A549 (cell line): ENCODE measurements around the gene USP2. TPM values are rescaled to one million over a fixed set of nuclear protein-coding genes. Genes with fewer than 3 reads are reported as not detected.

ENCODE experiments used
- ATAC-seq, 2 experiments: fragments of 200-7000 bp in 1 of 2; fragments of >200 bp in 1 of 2; cut with Nextera tagmentation in 1 of 2; cut with Tn5 transposase in 1 of 2; 3 replicates each; pipeline versions ENCODE4 v1.8.0 to v1.9.1; 2018 to 2020; ENCODE audit warnings: mild to moderate bottlenecking in 1 of 2, moderate library complexity in 1 of 2
- CTCF ChIA-PET: fragments of 300-600 bp; sonication (Branson Sonifier 250); formaldehyde crosslinking; extraction: SDS; loops from one replicate; lab custom pipeline; 2021; ENCODE audit warnings: antibody characterized with exemption, inconsistent platforms; lab: Yijun Ruan, JAX
- POLR2A ChIA-PET: fragments of 350-600 bp; formaldehyde crosslinking; extraction: SDS; loops from one replicate; lab custom pipeline; 2021; ENCODE audit warnings: antibody characterized with exemption, inconsistent platforms; lab: Yijun Ruan, JAX
- DNase-seq, 2 experiments: peaks; one replicate each; pipeline versions ENCODE4 v3.0.0 to v3.0.0-alpha.2; 2011 to 2016; ENCODE audit warnings: low read depth in 1 of 2, low spot score in 1 of 2
- FAIRE-seq: peaks from 2 replicates; lab custom pipeline; 2011; peaks lifted over from hg19 to GRCh38; lab: Jason Lieb, UNC
- H3K27ac ChIP-seq, 2 experiments: fragments of >200 bp; sonication (Bioruptor Twin); formaldehyde crosslinking; 3 replicates each; pipeline ENCODE4 v1.5.1; 2016 to 2017
- H3K4me1 ChIP-seq: fragments of >200 bp; sonication (Bioruptor Twin); formaldehyde crosslinking; 3 replicates; pipeline ENCODE4 v1.6.1; 2016
- H3K4me2 ChIP-seq: fragments of >200 bp; sonication (Bioruptor Twin); formaldehyde crosslinking; 3 replicates; pipeline ENCODE4 v1.6.1; 2016
- H3K4me3 ChIP-seq: fragments of >200 bp; sonication (Bioruptor Twin); formaldehyde crosslinking; 3 replicates; pipeline ENCODE4 v1.5.1; 2016
- H3K9me3 ChIP-seq: fragments of >200 bp; sonication (Bioruptor Twin); formaldehyde crosslinking; 3 replicates; pipeline ENCODE4 v1.6.1; 2016
- CBX2 ChIP-seq: fragments of 200-600 bp; sonication (generic); IDR thresholded peaks from 2 replicates; pipeline ENCODE4 v1.6.1; 2016; ENCODE audit warnings: low read depth, mild to moderate bottlenecking, borderline replicate concordance
- CBX8 ChIP-seq: fragments of 200-600 bp; sonication (generic); IDR thresholded peaks from 2 replicates; pipeline ENCODE4 v1.6.1; 2016
- CEBPB ChIP-seq, 2 experiments: fragments of >200 bp in 1 of 2; sonication (Bioruptor Twin) in 1 of 2; formaldehyde crosslinking in 1 of 2; IDR thresholded peaks; 2 replicates each; pipeline ENCODE4 v1.6.1; 2012 to 2016
- CHD2 ChIP-seq: fragments of 150-350 bp; IDR thresholded peaks from 2 replicates; pipeline ENCODE4 v1.6.1; 2014; ENCODE audit warnings: low read length; ENCODE audit not compliant: partially characterized antibody
- CHD4 ChIP-seq: fragments of 200-600 bp; sonication (generic); IDR thresholded peaks from 2 replicates; pipeline ENCODE4 v1.6.1; 2016; ENCODE audit warnings: antibody characterized with exemption, mild to moderate bottlenecking, borderline replicate concordance
- EHMT2 ChIP-seq: fragments of 200-600 bp; sonication (generic); IDR thresholded peaks from 2 replicates; pipeline ENCODE4 v1.6.1; 2016; ENCODE audit warnings: antibody characterized with exemption, low read depth, mild to moderate bottlenecking, moderate library complexity
- EP300 ChIP-seq, 2 experiments: fragments of >200 bp; sonication (Bioruptor Twin); formaldehyde crosslinking; IDR thresholded peaks; 2 replicates in 1 of 2; 3 replicates in 1 of 2; pipeline ENCODE4 v1.6.1; 2016 to 2017
- ESRRA ChIP-seq: fragments of 150-350 bp; IDR thresholded peaks from 2 replicates; pipeline ENCODE4 v1.6.1; 2014; ENCODE audit warnings: mild to moderate bottlenecking, low read length, borderline replicate concordance
- GATA3 ChIP-seq: IDR thresholded peaks from 2 replicates; pipeline ENCODE4 v1.6.1; 2012; ENCODE audit warnings: borderline replicate concordance
- HDAC2 ChIP-seq: fragments of 200-600 bp; sonication (generic); IDR thresholded peaks from 2 replicates; pipeline ENCODE4 v1.6.1; 2016
- HOXA7 ChIP-seq: fragments of 250-450 bp; sonication (Bioruptor Pico); IDR thresholded peaks from 2 replicates; pipeline ENCODE4 v1.5.0; 2020; ENCODE audit warnings: mild to moderate bottlenecking, moderate library complexity
- HOXB13 ChIP-seq: fragments of 250-450 bp; sonication (Bioruptor Pico); IDR thresholded peaks from 2 replicates; pipeline ENCODE4 v1.5.0; 2020; ENCODE audit warnings: low read depth, mild to moderate bottlenecking, moderate library complexity
- HOXB5 ChIP-seq: fragments of 250-450 bp; sonication (Bioruptor Pico); IDR thresholded peaks from 2 replicates; pipeline ENCODE4 v1.5.0; 2020; ENCODE audit warnings: mild to moderate bottlenecking, moderate library complexity
- KDM1A ChIP-seq: fragments of 200-600 bp; sonication (generic); IDR thresholded peaks from 2 replicates; pipeline ENCODE4 v1.6.1; 2016; ENCODE audit warnings: low read depth, mild to moderate bottlenecking
- MAZ ChIP-seq: fragments of 150-350 bp; IDR thresholded peaks from 2 replicates; pipeline ENCODE4 v1.6.1; 2014; ENCODE audit warnings: antibody characterized with exemption, low read depth, low read length, borderline replicate concordance
- NFE2L2 ChIP-seq: fragments of 150-350 bp; conservative IDR thresholded peaks from 2 replicates; pipeline ENCODE4 v1.6.1; 2014; ENCODE audit warnings: low read length
- PHF8 ChIP-seq: fragments of 200-600 bp; sonication (generic); IDR thresholded peaks from 2 replicates; pipeline ENCODE4 v1.6.1; 2016; ENCODE audit warnings: low read depth, mild to moderate bottlenecking, antibody characterized with exemption, moderate library complexity, borderline replicate concordance
- POLR2A ChIP-seq: IDR thresholded peaks from 2 replicates; pipeline ENCODE4 v1.6.1; 2012; ENCODE audit warnings: mild to moderate bottlenecking, low read length
- RARB ChIP-seq: fragments of 250-450 bp; sonication (Bioruptor Pico); IDR thresholded peaks from 2 replicates; pipeline ENCODE4 v1.8.0; 2021; ENCODE audit warnings: mild to moderate bottlenecking, moderate library complexity
- RNF2 ChIP-seq: fragments of 200-600 bp; sonication (generic); IDR thresholded peaks from 2 replicates; pipeline ENCODE4 v1.6.1; 2016; ENCODE audit warnings: low read depth, mild to moderate bottlenecking, antibody characterized with exemption, moderate library complexity, borderline replicate concordance
- TFCP2L1 ChIP-seq: fragments of 250-450 bp; sonication (Bioruptor Pico); IDR thresholded peaks from 2 replicates; pipeline ENCODE4 v1.5.0; 2021; ENCODE audit warnings: mild to moderate bottlenecking
- TP53 ChIP-seq: fragments of 250-450 bp; sonication (Bioruptor Pico); IDR thresholded peaks from 2 replicates; pipeline ENCODE4 v1.5.0; 2021; ENCODE audit warnings: mild to moderate bottlenecking, moderate library complexity
- ZC3H11A ChIP-seq: fragments of 450-650 bp; IDR thresholded peaks from 2 replicates; pipeline ENCODE4 v1.6.1; 2014; ENCODE audit warnings: antibody characterized with exemption, mild to moderate bottlenecking
- ZFP36 ChIP-seq: fragments of 450-650 bp; IDR thresholded peaks from 2 replicates; pipeline ENCODE4 v1.6.1; 2014; ENCODE audit warnings: borderline replicate concordance; ENCODE audit not compliant: partially characterized antibody
- WGBS: methylation state at CpG from one replicate; pipeline ENCODE4 v1.1.6; 2017; ENCODE audit errors: missing lambda C conversion rate; 5-methylcytosine and 5-hydroxymethylcytosine counted together
- polyA plus RNA-seq, 4 experiments: library from polyadenylated mRNA; depleted of rRNA in 3 of 4; stranded (reverse); fragments of >200 nt; fragmentation: RNase III in 1 of 4; extraction: RNeasy Plus Mini Kit Qiagen cat#74134 plus additional on column Dnase treatment in 1 of 4; gene quantifications; 2 replicates in 3 of 4; 3 replicates in 1 of 4; pipeline ENCODE4 v1.2.3, GENCODE V29; 2011 to 2017
- TF ChIP-seq, protein P1 (sequence below): fragments of 200-600 bp; sonication (generic); IDR thresholded peaks from 2 replicates; pipeline ENCODE4 v1.6.1; 2016; ENCODE audit warnings: antibody characterized with exemption, mild to moderate bottlenecking, moderate library complexity
- TF ChIP-seq, protein P2 (sequence below): fragments of 450-650 bp; IDR thresholded peaks from 2 replicates; pipeline ENCODE4 v1.6.1; 2014; ENCODE audit warnings: antibody characterized with exemption
- TF ChIP-seq, protein P3 (sequence below): IDR thresholded peaks from 2 replicates; pipeline ENCODE4 v1.6.1; 2012
- TF ChIP-seq, protein P4 (sequence below): IDR thresholded peaks from 2 replicates; pipeline ENCODE4 v1.6.1; 2012
- TF ChIP-seq, protein P5 (sequence below): fragments of >200 bp; sonication (Bioruptor Twin); formaldehyde crosslinking; IDR thresholded peaks from 3 replicates; pipeline ENCODE4 v1.5.1; 2016

The USP2 gene
- polyA plus RNA-seq, 2 of the 4 experiments (the other 2 are of a cell fraction) = 0.30 to 0.48 TPM

DNA sequence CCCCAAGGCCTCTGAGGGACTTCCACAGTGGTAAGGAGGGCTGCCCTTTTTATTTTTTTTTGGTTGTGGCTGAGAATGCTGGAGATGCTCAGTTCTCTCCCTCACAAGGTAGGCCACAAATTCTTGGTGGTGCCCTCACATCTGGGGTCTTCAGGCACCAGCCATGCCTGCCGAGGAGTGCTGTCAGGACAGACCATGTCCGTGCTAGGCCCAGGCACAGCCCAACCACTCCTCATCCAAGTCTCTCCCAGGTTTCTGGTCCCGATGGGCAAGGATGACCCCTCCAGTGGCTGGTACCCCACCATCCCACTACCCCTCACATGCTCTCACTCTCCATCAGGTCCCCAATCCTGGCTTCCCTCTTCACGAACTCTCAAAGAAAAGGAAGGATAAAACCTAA is 37.3 kb upstream of the USP2 start:
- ATAC-seq (no peak), FAIRE-seq (no peak), DNase-seq (no peak)
- no peaks in the 10 kb centered on the region for H3K9me3 ChIP-seq
- TF ChIP-seq CEBPB (IDR thresholded peaks at IDR 0.05) = no peak
- no peak for TF ChIP-seq PHF8
- no peak for TF ChIP-seq GATA3
- TF ChIP-seq TFCP2L1 (CRISPR knock-in tag) = no peak
- TF ChIP-seq, protein P1, sequence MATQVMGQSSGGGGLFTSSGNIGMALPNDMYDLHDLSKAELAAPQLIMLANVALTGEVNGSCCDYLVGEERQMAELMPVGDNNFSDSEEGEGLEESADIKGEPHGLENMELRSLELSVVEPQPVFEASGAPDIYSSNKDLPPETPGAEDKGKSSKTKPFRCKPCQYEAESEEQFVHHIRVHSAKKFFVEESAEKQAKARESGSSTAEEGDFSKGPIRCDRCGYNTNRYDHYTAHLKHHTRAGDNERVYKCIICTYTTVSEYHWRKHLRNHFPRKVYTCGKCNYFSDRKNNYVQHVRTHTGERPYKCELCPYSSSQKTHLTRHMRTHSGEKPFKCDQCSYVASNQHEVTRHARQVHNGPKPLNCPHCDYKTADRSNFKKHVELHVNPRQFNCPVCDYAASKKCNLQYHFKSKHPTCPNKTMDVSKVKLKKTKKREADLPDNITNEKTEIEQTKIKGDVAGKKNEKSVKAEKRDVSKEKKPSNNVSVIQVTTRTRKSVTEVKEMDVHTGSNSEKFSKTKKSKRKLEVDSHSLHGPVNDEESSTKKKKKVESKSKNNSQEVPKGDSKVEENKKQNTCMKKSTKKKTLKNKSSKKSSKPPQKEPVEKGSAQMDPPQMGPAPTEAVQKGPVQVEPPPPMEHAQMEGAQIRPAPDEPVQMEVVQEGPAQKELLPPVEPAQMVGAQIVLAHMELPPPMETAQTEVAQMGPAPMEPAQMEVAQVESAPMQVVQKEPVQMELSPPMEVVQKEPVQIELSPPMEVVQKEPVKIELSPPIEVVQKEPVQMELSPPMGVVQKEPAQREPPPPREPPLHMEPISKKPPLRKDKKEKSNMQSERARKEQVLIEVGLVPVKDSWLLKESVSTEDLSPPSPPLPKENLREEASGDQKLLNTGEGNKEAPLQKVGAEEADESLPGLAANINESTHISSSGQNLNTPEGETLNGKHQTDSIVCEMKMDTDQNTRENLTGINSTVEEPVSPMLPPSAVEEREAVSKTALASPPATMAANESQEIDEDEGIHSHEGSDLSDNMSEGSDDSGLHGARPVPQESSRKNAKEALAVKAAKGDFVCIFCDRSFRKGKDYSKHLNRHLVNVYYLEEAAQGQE = no peak
- no peak for TF ChIP-seq ZC3H11A
- TF ChIP-seq EHMT2 = no peak
- TF ChIP-seq POLR2A = no peak
- TF ChIP-seq, protein P2, sequence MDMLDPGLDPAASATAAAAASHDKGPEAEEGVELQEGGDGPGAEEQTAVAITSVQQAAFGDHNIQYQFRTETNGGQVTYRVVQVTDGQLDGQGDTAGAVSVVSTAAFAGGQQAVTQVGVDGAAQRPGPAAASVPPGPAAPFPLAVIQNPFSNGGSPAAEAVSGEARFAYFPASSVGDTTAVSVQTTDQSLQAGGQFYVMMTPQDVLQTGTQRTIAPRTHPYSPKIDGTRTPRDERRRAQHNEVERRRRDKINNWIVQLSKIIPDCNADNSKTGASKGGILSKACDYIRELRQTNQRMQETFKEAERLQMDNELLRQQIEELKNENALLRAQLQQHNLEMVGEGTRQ = no peak
- TF ChIP-seq HOXB13 = no peak
- TF ChIP-seq HOXB5 (CRISPR knock-in tag) = no peak
- no peak for TF ChIP-seq RNF2
- no peak for TF ChIP-seq HDAC2
- TF ChIP-seq, protein P3, sequence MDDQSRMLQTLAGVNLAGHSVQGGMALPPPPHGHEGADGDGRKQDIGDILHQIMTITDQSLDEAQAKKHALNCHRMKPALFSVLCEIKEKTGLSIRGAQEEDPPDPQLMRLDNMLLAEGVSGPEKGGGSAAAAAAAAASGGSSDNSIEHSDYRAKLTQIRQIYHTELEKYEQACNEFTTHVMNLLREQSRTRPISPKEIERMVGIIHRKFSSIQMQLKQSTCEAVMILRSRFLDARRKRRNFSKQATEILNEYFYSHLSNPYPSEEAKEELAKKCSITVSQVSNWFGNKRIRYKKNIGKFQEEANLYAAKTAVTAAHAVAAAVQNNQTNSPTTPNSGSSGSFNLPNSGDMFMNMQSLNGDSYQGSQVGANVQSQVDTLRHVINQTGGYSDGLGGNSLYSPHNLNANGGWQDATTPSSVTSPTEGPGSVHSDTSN = no peak
- TF ChIP-seq NFE2L2 = no peak
- no peak for TF ChIP-seq RARB (CRISPR knock-in tag)
- no peak for TF ChIP-seq CHD4
- TF ChIP-seq CBX8 = no peak
- 90% methylated on average over 4 of the region's 4 CpGs for WGBS
- no peak overlapping the region for H3K4me3 ChIP-seq
- no peak overlapping the region for H3K27ac ChIP-seq
- H3K4me2 ChIP-seq = no peak overlapping the region
- H3K4me1 ChIP-seq = peaks cover 6% of the 10 kb centered on the region; the same call in 1 of the 3 replicates
- ChIA-PET POLR2A (no interaction called here), CTCF (no interaction called here)

DNA sequence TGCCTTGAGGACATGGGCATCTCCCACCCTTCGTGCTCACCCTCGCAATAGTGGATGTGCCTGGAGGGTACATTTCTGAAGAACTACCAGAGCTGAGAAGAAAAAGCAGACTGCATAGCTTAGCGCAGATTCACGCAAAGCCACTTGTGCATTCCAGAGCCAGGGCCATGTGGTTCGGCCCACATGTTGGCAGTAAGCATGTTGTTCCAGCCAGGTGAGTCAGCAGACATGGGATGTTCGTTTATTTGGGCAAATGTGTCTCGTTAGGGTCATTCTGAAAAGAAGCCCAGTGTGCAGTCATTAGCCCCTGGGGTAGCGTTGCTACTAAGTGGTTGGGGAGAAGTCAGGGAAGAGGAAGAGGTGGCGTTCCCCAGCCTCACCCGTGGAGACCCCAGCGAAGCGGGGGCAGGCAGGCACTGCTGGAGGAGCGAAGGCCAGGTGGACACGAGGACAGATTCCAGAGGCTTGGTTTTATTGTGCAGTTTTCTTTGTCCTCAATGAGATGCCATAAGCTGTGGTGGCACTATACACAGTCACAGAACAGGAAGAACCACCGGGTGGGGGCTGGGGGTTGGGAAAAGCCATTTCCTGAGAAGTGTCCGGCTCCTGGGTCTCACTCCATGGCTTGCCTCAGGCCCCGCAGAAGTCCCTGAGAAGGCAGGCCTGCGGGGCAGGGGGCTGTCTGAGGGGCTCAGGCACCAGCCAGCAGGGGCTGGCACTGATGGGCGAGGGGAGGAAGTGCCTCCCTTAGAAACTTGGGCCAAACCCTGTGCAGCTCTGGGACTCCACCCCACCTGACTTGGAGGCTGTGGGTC is 36.4 kb upstream of the USP2 start:
- no peak for DNase-seq
- POLR2A ChIA-PET = no interaction called here
- WGBS = 79% methylated on average over 16 of the region's 19 CpGs

More for the DNA sequence above, 36.4 kb upstream of the USP2 start:
- no peak for FAIRE-seq
- no peaks in the 10 kb centered on the region for H3K9me3 ChIP-seq
- H3K4me3 ChIP-seq = no peak overlapping the region
- ATAC-seq = no peak
- no peak overlapping the region for H3K27ac ChIP-seq
- no peak overlapping the region for H3K4me2 ChIP-seq
- no peak for TF ChIP-seq ZFP36
- TF ChIP-seq KDM1A = no peak
- no peak for TF ChIP-seq EP300 (IDR thresholded peaks at IDR 0.05)
- no peak for TF ChIP-seq RARB (CRISPR knock-in tag)
- no peak for TF ChIP-seq TP53 (CRISPR knock-in tag)
- TF ChIP-seq, protein P4, sequence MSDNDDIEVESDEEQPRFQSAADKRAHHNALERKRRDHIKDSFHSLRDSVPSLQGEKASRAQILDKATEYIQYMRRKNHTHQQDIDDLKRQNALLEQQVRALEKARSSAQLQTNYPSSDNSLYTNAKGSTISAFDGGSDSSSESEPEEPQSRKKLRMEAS = no peak
- no peak for TF ChIP-seq ESRRA
- TF ChIP-seq ZC3H11A = no peak
- TF ChIP-seq CBX2 = no peak
- no peak for TF ChIP-seq PHF8
- TF ChIP-seq RNF2 = no peak
- TF ChIP-seq MAZ = no peak
- TF ChIP-seq HOXA7 (CRISPR knock-in tag) = no peak
- TF ChIP-seq CHD2 = no peak
- TF ChIP-seq HOXB5 (CRISPR knock-in tag) = no peak
- TF ChIP-seq, protein P5, sequence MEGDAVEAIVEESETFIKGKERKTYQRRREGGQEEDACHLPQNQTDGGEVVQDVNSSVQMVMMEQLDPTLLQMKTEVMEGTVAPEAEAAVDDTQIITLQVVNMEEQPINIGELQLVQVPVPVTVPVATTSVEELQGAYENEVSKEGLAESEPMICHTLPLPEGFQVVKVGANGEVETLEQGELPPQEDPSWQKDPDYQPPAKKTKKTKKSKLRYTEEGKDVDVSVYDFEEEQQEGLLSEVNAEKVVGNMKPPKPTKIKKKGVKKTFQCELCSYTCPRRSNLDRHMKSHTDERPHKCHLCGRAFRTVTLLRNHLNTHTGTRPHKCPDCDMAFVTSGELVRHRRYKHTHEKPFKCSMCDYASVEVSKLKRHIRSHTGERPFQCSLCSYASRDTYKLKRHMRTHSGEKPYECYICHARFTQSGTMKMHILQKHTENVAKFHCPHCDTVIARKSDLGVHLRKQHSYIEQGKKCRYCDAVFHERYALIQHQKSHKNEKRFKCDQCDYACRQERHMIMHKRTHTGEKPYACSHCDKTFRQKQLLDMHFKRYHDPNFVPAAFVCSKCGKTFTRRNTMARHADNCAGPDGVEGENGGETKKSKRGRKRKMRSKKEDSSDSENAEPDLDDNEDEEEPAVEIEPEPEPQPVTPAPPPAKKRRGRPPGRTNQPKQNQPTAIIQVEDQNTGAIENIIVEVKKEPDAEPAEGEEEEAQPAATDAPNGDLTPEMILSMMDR = no peak
- CTCF ChIA-PET = interaction anchor here (0.9 kb wide), 1 partner anchor 57 kb away, joined by 3 read pairs; no protein-coding TSS in a partner anchor
- peaks cover 6% of the 10 kb centered on the region; the same call in 1 of the 3 replicates for H3K4me1 ChIP-seq
